Activated naive CD4-positive, alpha-beta T cell (primary cell): Measurements from ENCODE around the gene PRELID1.

Experiments used
- DNase-seq, 4 experiments: peaks; one replicate each; lab custom pipeline; 2025; lab: John Stamatoyannopoulos, UW

Gene PRELID1

DNA sequence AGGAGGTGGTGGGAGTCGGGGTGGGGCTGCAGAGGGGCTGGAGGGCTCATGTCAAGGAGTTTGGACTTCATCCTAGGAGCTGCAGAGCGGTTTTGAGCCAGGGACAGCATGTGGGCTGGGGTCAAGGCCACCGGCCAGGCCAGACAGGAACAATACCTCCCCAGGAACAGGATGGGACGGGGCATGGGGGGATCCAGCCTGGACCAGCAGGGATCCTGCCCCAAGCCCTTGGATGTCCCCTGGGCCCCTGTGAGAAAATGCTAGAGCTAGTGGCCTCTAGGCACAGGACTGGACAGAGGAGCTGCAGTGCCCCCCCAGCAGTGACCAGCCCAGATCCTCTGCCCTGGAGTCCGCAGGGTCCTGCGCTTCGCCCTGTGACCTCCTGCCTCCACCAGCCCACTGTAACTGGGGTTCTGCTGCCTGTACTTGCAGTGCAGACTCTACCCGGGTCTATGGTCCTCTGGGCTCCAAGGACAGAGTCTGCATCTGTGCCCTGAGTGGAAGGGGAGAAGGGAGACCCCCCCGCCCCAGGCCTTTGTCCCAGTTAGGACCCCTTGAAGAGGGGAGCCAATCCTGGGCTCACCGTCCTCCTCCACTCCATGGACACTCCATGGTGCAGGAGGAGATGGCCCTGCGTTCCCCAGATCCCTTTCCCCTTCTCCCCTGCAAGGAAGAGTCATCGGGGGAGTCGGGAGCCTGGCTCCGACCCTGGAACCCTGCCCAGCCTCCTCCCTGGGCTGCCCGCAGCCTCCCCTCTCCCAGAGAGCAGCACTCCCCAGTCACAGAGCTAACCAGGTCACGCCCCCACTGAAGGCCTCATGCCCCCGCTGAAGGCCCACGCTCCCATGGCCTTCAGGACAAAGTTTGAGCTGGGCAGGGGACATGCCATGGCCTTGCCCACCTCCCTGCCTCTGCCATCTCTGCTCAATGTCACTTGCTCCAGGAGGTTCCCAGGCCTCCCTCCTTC is 11.1 kb downstream of the PRELID1 start:
- DNase-seq = no peak

DNA sequence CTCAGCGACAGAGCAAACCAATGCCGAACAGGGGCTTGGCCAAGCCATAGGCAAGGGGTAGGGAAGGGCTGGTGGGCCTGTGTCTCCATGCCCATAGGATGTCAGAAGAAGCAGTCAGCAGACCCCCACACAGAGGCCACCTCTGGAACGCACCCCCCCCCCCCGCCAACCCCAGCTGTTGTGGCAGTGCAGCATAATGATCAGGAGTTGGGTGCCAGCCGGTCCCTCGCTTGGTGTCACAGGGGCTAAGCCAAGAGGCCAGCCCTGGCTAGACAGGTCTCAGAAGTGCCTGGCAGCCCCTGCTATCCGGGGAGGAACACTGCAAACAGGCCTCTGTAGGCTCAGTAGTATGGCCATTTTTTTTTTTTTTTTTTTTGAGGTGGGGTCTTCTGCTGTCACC is 11.8 kb downstream of the PRELID1 start:
- no peak for DNase-seq

DNA sequence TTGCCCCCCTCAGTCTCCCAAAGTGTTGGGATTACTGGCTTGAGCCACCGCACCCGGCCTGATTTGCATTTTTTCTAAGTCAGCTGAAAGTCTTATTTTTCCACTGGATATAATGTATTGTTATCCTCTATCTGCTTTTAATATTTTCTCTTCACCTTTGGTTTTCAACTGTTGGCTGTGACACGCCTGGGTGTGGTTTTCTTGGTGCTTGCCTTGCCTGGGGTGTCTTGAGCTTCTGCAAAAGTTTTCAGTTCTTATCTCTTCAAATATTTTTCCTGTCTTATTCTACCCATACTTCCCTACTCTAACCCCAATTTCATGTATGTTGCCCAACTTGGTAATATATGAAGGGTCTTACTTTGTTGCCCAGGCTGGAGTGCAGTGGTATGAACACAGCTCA is 12.4 kb downstream of the PRELID1 start:
- no peak for DNase-seq

DNA sequence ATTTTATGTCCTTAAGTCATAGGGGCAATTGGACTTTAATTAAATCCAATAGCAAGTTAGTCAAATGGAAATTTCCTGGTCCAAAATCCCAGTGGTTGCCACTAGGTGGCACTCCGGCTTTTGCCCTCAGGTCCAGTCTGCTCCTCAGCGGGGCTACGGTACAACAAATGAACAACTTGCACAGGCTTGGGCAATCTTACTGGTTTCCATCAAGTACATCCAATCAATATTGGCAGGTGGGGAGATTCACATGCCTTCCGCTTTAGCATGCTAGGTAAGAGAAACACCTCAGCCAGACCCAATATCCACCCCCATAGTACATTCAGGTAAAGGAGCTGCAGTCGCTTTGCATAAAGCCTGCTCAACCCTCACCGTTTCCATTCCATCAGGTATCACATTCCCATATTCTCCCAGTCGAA is 14.4 kb downstream of the PRELID1 start:
- DNase-seq = peak; percentile 26 to 59 (median 48)

DNA sequence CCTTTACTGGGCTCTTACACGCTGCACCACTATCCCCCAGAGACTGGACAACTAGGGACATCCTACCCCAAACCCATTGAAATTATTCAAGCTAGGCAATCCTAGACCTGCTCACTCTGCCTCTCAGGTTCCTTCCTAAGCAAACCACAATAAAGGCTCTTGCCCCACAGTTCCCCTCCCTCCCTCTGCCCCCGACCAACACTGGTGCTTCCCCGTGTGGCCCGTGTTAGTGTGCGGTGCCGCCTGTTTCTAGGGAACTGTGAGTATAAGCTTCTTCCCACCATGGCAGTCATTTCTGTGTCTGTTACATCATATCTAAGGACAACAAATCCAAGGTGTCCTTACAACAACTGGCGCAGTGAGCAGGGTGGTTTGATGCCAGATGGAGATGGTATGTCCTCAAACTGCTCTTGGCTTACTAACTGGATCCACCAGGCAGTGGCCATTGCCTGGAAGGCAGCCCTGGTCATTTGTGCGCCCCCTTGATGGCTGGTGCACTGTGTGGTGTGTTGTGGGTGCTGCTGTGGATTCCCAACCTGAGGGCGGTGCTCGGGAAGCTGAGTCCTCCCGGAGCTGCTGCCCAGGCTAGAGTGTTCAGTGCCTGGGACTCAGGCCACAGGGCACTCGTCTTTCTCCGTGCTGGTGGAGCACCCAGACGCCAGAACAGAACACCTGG is 16.5 kb downstream of the PRELID1 start:
- DNase-seq = no peak

DNA sequence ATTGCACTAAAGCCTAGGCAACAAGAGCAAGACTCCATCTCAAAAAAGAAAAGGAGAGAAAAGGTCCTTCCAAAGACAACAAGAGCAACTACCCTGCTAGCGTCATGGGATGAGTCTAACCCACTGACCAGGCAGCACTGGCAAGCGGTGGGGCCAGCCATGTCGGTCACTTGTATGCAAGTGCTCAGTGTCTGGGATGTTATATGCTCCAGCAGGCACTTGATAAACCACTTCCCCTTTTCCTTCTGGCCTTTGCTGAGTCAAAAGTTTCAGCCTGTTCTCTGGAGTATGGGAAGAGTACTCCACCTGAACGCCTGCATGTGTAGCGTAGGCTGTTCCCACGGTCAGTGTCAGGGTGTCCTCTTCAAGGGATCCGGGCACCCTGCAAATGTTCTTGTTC is 17.3 kb downstream of the PRELID1 start:
- DNase-seq = no peak

DNA sequence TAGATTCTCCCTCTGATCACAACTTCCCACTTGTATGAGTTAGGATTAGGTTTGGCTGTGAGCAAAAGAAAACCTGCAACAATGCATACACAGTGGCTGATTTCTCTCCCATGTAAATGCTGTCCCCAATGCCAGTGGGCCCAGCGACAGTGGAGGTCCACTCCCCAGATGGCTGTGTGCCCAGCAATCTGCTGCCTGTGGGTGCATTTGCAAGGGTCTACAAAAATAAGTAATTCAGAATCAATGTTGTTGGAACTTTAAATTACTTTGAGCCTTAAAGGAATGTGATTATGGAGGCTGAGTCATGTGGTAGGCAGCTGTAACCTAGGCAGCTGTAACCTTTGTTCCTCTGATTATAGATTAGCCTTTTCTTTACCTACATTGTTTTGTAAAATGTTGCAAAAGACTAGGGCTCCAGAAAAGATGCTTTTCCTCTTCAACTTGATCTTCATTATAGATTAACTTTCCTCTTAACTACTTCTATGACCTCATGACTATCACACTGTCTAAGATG is 22.3 kb downstream of the PRELID1 start:
- no peak for DNase-seq

DNA sequence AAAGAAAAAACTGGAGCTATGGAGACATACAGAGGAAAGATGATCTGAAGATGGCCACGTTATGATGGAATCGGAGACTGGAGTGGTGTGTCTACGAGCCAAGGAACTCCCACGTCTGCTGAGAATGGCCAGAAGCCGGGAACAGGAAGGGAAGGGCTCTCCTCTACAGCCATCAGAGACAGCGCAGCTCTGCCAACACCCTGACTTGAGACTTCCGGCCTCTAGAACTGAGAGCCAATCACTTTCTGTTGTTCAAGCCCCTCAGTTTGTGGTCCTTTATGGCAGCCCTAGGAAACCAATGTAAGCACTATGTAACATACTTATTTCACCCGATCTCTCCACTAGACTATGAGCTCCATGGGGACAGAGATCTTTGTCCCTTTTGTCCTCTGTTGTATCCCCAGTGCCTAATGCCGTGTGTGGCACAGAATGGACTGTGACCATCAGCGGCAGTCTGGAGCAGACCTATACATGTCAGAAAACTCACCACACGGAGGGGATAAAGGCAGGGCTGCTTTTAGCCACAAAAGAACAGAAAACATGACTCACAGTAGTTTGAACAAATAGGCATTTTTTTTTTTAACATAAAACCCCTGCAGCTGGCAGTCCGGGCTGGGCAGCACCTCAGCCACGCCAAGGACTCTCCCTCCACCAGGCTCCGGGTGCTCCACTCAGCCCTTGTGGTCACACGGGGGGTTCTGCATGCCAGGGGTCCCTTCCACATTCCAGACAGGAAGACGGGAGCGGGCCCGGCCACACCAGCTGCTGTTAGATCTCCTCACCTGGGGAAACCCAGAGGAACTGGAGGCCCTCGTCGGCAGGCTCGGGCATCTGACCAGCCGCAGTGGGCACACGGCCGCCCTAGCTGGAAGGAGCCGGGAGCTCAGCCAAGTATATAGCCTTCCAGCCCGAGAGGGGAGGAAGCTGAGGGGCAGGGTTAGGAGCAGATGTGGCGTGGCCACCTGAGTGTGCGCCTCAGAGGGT is 24.2 kb downstream of the PRELID1 start:
- DNase-seq = no peak

DNA sequence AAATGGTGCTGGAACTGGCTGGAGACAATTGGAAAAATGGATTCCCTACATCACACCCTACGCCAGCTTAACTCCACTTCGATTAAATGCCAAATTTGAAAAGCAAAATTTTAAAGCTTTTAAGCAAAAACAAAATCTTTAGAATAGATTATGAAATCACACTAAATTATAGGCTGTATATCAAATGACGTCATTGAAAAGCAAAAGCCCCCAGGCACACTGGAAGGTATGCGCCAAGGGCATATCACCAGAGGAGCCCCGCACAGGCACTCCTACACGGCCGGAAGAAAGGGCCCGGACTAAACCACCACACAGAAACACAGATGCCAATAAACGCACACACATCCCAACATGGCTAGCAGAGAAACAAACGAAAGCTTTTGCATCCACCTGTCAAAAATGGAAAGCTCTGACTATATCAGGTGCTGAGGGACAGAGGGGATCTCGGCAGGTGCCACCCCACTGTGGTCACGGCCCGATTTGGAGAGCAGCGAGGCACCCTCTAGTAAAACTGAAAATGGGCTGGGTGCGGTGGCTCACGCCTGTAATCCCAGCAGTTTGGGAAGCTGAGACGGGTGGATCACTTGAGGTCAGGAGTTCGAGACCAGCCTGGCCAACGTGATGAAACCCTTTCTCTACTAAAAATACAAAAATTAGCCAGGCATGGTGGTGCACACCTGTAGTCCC is 25.1 kb downstream of the PRELID1 start:
- no peak for DNase-seq

DNA sequence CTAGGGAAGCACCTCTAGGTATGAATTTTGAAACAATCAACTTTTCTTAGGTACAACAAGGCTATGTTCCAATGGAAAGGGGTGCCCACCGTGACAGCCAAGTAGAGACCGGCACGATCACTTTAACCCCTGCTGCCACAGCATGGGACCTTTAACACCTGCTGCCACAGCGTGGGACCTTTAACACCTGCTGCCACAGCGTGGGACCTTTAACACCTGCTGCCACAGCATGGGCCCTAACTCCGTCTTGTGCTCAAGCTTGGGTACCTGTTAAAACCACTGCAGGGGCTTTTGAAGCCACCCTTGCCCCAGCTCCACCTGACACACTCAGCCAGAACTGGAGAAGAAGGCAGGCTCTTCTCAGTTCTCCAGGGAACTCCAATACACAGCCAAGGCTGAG is 26.3 kb downstream of the PRELID1 start:
- no peak for DNase-seq

DNA sequence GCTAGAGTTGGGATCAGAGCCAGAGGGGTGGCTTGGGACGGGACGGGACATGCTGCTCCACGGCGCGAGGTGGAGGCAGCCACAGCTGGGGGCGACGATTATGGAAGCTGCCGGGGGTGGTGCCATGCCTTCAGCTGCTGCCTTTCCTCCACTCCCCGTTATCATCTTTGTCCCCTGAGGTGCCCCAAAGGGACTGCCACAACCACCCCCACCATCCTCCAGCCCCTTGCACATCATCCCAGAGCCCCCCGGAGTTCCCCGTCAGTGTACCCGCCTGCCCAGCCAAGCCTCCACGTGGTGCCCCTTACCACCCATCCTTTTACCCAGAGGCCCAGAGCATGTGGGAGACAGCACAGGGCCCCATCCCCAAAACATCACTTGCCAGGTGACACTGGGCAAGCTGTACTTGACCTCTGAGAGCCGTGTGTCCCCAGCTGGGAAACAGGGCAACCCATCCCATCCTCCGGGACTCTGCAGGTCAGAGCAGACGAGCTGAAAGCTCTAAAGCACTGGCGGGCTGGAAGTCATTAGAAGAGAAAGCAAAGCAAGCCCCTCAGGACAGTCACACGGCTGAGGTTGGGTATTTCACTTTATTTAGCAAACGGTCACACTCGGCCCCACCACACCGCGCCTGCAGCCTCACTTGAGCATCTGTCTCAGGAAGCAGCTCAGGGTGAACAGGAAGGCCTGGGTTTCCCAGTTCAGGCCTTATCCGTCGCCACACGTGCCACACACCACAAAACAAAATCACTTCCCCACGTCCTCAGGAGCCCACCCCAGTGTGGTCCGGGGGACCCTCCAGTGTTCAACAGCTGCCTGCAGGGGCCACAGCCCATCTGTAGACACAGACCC is 27.6 kb downstream of the PRELID1 start:
- DNase-seq = no peak

DNA sequence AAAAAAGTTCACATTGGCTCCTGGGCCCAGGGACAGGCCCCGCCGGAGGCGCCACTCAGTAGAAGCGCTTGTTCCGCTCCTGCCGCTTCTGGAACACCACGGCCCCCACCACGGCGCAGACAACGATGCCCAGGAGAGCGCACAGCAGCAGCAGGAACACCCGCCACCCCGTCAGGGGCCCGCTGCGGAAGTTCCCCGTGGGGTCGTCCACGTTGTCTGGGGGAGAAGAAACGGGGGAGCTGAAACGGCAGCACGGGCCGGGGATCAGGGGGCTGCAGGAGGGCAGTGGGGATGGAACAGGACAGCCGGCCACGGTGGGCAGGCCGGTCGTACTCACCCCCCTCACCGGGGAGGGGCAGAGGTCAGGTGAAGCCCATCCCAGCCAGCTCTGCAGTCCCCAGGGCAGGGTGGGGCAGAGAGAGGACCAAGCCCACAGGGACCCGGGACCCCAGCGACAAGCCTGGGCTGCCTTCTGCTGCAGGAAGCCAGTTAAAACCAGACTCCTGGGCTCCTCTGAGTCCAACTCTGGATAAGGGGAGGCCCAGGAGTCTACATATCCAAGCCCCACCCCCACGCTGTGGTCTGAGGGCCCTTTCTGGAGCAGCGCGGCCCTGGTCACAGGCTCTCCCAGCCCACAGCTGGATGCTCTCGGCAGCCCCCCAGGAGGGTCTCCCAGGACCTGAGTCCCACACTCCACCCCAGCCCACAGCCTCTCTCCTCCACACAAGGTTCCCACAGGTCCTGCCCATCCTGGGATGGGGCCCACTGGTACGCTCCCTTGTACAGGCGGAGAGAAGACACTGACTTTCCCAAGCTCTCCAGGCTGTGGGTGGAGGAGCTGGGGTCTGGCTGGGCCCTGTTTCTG is 28.7 kb downstream of the PRELID1 start:
- no peak for DNase-seq

DNA sequence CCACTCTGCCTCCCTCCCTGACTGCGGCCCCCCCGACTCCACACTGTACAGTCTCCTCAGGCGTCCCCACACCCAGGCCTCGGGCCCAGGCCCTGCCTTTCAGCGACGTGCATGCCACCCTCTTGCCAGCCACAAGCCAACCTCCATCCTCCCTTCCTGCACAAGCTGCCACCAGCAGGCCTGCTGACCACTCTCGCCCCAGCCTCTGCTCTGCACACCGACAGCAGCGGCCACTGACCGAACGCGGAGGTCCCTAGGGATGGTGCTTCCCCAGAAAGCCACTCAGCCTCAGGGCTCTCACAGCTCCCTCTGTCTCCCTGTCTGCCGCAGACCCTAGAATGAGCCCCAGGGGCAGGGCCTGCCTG is 29.3 kb downstream of the PRELID1 start:
- DNase-seq = no peak

DNA sequence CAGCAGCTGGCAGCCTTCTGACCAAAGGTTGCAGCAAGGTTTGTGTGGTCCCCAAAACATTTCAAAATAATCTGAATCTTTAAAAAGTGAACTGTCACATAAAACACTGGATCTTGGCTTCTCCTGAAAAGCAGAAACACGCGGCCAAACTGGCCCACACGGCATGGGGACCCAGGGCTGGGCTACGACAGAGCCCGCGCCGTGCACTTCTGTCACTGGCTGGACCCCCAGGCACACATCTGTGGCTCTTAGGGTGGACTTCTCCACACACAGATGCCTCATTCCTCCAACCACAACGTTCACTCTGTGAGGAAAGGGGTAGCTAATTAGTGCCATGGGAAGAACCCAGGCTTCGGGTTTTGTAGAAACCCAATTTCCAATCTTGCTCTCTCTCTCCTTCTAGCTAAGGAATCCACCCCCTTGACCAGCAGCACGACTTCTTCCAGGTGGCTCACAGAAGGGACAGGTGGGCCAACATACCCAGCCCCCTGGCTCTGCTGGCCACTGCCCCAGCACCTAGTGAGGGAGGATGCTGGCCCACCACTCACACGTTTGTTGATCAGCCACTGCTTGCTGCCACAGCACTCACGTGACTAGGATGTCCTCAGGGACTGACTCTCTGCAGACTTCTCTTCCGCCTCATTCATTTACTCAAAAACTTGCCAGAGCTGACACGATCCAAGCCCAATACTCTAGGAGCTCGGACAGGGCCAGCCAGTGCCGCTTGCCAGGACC is 30.0 kb downstream of the PRELID1 start:
- no peak for DNase-seq

DNA sequence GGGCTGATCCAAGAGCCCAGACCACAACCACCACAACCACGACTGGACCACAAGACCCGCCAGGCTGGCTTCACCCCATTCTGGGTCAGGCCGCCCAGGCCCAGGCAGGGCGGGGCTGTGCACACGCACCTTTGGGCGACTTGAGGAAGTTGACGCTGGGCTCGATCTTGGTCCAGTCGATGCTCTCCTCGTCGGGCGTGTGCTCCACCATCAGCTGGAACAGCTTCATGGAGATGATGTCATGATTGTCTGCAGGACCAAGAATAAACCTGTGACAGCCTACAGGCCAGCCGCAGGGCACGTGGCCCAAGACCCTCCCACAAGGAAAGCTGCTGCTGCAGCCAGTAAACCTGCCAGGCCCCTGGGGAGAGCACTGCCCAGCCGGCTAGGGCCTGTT is 30.6 kb downstream of the PRELID1 start:
- DNase-seq = no peak

DNA sequence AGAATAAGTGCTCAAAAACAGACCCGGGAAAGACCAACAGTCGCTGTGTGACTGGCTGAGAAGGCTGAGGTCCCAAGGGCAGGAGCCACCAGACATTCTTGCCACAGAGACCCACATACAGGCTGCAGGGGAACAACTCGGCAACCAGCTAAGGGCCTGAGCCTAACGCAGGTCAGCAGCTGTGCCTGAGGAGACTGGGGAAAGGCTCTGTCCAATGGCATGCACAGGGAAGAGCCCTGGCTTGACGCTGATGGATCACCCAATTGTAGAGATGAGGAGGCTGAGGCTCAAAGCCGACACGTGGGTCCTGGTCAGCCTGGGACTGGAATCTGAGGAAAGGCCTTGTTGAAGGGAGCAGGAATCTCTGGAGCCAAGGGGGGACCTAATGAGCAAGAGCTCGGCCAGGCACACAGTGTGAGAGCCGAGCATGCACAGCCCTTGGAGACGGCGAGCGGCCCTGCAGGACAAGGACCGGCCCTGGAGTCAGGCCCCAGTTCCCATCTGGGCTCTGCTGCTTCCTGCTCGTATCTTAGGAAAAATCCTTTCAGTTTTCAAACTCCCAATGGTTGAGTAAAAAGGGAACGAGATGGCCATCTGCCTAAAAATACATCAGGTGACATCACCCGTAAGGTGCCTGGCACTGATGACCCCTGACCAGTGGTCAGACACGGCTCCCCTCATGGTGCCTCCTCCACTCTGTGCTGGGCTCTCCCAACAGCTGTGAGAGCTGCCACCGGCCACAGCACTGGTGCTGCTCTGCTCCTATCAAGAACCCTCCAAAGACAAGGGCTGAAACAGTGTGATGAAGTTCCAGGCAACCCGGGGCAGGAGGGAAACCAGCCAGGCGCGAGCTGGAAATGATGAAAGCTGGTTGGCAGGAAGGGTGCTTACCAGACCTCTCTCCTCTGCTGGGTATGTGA is 31.4 kb downstream of the PRELID1 start:
- no peak for DNase-seq

DNA sequence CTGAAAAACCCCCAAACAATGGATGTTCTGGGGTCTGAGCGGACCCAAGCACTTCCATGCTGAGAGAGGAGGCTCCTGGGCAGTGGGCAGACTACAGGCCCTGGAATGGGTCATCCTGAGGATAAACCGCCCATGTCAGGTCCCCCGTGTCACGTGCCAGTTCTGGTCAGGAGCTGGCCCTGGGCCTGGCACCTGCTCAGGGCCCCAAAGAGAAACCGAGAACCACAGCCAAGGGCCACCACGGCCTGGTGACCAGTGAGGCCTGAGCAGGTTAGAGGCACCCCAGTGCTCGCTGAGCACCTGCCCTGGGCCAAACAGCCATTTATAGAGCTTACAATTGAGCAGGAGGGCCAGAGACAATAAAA is 32.1 kb downstream of the PRELID1 start:
- no peak for DNase-seq

DNA sequence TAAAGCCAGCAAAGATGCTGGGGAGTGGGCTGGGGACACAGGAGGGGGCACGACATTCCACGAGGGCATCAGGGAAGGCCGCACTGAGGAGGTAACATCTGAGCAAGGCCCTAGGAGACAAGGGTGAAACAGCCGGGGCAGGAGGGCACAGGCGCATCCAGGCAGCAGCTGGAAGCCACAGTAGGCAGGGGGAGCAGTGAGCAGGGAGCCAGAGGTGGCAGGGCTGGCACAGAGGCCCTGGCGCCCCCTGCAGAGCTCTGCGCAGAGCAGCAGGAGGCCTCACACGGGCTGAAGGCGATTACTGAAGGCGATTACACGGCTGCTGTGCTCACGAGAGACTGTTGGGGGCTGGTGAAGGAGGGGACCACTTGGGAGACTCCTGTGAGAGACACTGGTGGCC is 32.5 kb downstream of the PRELID1 start:
- DNase-seq = no peak
